Activated naive CD4-positive, alpha-beta T cell treated with anti-CD3 and anti-CD28 coated beads, Interleukin-2, amount 50 U/mL, for 16 hours (primary cell): ENCODE data around the gene SV2C.
"Not testable (repeated sequence)": the region's sequence is repeated elsewhere in the genome, so short reads cannot be mapped to it uniquely, and the experiment has no call there.

Source experiments
- DNase-seq: peaks from one replicate; pipeline ENCODE4 v3.0.0-alpha.2; 2020

The SV2C gene

DNA sequence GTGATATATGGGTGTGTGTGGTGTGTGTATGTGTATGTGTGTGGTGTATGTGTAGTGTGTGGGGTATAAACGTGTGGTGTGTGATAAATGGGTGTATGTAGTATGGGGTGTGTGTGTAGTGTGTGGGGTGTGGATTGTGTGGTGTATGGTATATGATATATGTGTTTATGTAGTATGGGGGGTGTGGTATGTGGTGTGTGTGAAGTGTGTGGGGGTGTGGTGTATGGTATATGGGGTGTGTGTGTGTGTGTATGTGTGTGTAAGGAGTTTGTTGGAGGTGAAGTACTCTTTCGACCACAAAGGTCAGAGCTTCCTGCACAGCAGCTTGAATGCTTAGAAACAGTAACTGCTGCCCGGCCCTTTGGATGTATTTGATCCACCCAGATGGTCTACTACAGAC lies 174.7 kb downstream of the SV2C start:
- no peak for DNase-seq

DNA sequence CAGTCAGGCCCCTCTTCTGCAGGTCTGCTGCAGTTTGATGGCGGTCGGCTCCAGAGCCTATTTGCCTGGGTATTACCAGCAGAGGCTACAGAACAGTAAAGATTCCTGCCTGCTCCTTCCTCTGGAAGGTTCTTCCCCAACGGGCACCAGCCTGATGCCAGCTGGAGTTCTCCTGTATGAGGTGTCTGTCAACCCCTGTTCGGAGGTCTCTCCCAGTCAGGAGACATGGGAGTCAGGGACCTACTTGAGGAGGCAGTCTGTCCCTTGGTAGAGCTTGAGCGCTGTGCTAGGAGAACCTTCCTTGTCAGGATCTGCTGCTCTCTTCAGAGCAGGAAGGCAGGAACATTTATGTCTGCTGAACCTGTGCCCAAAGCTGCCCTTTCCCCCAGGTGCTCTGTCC lies 181.5 kb downstream of the SV2C start:
- DNase-seq, result no peak

DNA sequence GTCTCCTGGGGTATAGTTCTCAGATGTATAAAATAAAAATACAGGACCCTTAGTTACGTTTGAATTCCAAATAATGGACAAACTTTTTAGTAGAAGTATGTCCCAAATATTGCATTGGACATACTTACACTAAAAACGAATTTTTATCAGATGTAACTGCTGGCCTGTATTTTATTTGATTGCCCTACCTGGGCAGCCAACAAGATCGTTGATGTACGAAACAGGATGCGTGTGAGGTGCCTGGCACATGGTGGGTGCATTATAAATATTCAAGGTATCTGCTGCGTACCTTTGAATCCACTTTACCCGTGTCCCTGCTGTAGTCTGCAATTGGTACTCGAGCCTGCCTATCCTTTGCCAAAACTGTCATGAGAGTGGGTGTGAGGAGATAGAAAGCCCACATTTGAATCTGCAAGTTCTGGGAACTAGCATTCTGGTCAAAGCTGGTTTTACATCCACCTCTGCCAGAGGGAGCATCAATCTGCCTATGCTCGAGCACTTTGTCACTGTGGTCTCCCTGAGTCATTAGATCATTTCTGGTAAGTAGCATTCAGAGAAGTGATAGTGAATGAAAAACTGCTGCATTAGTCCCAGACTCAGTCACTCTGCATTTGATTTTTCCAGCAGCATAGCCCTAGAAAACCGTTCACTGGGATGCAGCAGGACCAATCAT lies 186.2 kb downstream of the SV2C start:
- DNase-seq, result no peak

DNA sequence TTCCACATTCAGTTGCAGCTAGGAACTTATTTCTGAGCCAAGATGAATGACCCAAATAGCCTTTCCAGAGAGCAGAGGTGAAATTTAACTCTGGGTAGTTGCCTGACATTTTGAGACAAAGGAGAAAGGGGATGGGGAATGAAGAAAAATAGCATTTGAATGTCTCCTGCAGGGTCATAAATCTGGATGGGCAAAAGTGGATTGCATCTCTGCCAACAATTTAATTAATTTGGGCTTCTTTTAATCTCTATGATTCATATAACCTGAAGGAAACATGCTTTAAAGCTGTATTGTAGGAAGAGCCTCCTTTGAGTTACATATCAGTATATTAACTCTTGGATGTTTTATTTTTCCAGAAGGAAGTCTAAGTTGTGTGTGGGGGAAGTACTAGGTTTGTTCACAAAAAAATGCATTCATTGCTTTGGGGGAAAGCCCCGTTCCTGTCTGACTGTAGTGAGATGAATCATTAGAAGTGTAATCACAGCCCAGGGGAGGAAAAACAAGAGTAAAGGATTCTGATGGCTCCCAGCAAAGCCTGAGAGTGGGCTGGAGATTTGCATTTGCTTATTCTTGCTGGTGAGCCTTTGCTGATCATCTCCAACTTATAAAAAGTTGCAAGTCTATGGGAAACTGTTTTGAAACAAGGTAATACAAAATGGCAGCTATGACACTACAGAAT lies 186.9 kb downstream of the SV2C start:
- DNase-seq, result peak; percentile 19

DNA sequence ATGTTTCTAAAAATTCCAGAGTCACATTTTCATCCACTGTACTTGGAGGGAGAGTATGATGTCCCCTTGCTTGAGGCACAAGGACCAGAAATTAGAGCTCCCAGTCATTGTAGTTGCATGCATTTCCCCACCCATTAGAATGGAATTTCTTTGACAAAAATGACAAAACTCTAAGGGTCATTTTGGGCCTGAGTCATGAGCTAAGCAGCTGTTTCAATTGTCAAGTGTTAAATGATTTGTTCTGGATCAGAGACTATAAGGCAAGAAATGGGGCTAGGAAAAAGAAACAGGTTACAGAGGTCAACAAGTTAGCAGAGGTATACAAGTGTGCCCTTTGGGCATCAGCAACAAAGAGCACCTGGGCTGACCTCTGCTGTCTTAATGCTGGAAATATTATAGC lies 188.7 kb downstream of the SV2C start:
- DNase-seq, result no peak

DNA sequence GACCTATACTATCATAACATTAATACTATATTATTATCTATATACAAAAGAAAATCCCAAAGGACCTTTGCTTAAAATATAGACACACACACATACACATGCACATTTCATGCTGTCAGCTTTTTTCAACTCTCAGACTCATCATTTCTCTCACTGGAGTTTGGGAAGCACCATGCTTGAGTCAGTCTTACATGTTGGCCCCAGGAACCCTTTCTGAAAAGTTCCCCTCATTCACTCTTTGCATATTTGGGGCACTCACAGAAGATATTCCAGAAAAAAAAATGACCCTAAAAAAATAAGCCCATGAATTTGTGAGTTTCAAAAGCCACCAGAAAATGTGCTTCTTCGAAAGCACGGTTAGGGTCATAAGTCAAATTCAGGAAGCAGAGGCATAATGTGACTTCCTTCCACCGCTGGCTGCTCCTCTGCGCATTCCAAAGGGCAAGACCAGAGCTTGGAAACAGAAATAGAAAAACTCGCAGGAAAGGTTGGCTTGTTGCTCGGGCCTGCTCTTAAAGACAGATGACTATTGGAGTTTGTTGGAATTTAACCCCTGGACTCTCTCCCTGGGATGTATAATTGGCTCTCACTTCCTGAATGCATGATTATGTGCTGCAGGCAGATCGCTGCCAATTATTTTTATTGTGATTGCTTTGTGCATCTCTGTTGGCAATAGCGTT lies 190.2 kb downstream of the SV2C start:
- DNase-seq, result no peak

DNA sequence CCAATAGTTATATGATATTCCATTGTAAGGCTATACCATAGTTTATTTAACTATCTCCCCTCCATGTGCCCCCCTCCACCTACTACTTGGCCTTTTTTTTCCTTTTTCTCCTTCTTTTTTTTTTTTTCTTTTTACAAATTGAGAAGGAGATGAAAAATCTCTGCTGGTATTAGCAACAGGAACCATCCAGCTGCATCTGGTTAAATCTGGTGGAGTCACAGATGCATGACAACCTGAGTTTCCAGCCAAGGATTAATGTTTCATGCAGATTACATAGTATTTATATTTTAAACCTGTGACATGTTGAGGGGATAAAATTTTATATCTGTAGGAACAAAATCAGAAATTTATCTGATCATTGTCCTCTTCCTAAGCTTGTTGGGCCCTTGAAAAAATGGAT lies 191.4 kb downstream of the SV2C start:
- DNase-seq, result no peak

DNA sequence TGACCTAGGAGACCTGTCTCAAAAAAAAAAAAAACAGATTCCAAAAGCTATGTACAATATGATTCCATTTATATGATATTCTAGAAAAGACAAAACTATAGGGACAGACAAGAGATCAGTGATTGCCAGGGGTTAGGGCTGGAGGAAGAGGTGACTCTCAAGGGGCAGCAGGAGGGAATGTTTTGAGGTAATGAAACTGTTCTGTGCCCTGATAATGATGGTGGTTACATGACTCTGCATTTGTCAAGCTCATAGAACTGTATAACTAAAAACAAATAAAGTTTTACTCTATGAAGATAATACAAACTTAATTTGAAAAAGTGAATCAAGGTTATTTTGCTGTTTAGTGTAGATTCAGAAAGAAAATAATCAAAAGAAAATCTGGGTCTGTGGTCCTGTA lies 194.6 kb downstream of the SV2C start:
- DNase-seq, result no peak

DNA sequence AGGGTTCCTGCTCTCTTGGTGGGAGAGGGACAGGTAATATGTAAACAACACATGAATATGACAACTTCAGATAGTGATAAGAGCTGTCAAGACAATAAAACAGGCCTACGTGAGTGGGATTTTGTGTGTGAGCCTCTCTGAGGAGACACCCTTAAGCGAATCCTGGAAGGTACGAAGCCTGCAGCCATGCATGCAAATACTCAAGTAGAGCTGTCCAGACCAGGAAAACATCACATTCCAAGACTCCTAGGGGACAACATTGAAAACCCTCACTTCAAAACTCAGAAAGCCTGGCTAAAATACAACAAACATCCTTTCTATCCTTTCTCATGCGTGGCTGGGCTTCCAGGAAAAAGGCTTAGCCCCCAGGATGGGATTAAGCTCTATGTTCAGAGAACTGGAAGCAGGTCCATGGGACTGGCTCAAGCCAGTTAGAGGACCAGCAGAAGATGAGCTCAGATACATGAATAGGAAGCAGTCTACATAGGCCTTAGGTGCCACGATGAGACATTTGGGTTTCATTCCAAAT lies 195.1 kb downstream of the SV2C start:
- no peak for DNase-seq

DNA sequence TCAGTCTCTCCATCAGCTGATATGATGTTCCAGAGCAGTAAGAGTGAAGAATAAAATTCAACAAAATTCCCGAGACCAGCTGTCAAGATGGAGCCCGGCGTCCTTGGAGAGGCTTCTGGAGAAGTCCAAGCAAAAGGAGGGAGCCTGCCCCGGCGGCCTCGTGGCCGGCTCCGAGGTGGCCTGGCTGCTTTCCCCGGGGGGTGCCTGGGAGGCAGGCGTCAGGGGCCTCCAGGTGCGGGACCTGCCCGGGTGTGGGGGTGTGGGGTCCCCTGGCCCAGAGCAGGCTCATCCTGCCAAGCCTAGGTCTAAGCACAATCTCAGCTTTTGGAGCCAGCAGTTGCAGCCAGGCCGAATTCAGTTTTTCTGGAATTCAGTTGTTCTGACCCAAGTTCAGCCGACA lies 197.3 kb downstream of the SV2C start:
- DNase-seq, result no peak

DNA sequence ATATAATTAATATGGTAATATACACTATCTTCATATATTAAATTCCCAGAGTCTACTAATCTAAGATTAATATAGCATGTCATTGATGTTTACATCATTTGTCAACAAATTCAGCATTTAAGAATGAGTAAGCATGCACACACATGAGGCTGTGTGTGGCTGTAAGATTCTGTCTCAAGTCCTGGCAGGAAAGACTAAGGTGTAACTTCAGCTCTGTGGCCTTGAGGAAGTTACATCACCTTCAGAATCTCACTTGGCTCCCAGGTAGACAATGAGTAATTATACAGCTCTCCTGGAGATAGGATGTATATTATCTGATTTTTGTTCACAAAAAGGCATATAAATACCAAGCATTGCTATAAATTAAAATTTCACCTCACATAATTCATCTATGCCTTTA lies 200.5 kb downstream of the SV2C start:
- DNase-seq, result no peak

DNA sequence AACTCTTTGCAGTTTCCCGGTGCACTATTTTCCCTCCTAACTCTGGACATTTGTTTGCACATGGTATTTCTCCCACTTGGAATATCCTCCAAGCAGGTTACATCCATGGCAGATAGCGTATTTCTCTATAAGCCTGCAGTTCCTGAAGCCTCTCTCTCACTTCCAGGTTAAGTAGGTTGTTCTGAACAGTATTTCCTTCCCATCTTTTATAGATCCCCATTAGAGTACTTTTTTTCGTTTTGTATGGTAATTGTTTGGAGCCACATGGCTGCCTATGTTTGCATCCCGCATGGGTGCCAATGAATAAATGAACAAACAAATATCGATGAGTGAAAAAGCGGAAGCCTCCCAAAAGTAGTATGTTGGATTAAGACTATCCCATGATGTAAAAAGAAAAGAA lies 206.5 kb downstream of the SV2C start:
- DNase-seq, result no peak

DNA sequence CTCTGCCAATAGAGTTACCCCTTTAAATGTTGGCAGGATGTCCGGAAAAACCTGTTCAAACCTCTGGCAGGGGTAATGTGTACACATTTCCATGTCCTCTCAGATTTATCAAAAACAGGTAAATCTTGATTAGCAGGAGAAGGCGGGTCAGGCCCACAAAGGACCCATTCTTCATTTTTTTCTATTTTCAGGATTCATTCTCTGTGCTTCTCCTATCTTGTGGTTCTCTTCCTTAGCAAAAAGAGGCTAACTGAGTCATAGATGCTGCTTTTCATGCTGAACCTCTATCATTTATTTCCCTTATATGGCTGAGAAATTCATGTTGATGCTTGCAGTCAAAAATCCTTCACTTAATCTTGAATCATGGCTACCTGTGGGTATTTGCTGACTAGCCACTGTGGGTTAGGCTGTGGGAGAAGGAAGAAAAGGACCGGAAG lies 207.2 kb downstream of the SV2C start:
- no peak for DNase-seq

DNA sequence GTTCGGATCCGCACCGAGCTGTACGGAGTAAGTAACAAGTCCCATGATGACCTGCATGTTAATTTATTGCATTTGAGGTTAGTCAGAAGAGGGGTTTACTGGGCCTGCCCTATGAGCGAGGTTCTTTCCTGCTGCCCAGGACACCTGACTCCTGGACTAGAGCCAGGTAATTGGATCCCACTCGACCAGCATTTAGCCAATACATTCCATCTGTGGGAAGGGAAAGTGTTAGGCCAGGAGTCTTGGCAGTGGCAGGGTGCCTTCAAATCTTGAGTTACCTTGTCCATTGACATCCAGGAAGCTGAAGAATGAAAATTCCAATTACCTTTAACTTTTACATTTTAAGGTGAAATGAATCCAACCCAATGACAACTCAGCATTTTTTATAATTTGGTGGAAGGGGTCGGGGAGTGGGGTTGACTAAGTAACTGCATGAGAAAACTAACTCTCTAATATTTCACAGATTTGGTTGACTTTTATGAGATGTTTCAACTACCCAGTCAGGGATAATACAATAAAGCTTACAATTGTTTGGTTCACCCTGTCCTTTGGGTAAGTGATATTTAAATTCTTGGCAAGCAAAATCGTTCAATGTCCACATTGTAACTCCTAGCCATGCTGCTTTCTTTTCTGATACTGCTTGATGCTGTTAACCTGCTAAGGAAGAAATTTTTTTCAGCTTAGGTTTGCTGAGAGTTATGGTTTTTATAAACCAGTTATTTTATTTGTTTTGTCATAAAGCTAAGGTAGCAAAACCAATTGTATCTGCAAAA lies 208.3 kb downstream of the SV2C start:
- no peak for DNase-seq

DNA sequence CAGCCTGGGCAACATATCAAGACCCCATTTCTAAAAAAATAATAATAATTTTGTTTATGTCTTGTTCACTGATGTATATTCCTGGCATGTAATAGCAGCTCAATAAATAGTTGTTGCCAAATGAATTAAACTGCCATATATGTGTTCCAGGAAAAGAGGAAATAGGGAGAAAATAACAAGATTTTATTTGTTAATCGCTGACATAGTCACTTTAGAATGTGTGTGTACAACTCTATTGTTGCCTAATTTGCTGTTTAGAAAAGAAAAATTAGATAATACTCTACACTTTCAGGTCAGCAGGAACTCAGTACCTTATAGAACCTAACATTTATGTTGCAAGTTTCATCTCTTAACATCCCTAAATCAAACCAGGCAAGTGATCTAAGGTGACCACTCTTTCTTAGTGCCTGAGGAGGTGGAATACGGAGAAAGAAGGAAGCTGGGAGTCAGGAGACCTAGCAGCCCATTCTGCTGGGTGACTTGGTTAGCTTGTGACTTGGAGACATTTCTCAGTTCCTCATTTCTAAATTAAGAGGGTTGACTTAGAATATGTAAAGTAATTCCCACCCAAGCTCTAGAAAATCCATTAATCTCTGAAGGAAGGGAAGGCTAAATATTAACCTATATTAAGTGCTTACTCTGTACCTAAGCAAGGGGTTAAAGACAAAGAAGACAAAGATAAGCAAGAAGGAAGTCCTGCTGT lies 209.6 kb downstream of the SV2C start:
- no peak for DNase-seq

DNA sequence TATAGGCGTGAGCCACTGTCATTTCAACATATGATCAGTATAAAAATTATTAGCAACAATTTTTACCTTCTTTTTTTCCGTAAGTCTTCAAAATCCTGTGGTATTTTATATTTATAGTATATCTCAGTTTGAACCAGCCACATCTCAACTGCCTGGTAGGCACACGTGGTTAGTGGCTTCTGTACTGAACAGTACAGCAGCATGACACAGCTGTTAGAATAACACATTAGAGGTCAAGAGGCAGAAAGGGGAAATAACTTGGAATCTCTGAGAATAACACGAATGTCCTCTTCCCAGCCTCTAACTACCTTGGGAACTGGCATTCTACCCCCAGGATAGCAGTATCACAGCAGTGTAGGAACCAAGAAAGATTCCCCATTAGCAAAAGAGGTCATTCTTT lies 211.4 kb downstream of the SV2C start:
- no peak for DNase-seq

DNA sequence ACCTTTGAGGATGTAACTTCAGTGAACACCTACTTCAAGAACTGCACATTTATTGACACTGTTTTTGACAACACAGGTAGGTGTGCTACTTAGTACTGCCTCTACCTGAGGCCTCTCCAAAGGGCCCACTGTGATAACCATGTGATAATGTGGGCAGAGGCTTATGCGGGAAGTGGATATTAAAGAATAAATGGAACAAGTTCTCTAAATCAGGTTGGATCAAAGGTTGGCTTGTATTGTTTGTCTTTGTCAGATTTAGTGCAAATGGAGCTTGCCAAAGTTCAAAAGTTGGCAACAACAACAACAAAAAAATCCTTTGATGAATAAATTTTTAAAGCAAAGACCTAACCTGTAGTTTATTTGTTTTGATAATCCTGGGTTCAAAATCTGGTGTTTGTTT lies 215.7 kb downstream of the SV2C start:
- no peak for DNase-seq

DNA sequence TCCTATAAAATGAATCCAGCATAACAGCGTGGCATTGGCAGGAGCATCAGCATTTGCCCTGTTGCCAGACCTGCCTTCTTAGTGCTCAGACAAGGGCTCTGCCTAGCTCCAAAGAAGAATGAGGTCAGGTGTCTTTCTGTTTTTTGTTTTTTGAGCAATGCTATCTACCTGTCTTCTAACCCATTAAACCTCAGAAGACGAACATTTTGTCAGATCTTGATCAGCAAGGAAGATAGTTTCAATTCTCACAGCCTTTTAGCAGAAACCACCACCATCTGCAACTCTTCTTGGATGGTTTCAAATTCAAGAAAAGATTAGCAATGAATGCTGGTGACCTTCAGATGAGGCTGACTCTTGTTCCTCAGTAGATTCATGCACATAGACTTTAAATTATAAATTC lies 216.4 kb downstream of the SV2C start:
- DNase-seq, result no peak

DNA sequence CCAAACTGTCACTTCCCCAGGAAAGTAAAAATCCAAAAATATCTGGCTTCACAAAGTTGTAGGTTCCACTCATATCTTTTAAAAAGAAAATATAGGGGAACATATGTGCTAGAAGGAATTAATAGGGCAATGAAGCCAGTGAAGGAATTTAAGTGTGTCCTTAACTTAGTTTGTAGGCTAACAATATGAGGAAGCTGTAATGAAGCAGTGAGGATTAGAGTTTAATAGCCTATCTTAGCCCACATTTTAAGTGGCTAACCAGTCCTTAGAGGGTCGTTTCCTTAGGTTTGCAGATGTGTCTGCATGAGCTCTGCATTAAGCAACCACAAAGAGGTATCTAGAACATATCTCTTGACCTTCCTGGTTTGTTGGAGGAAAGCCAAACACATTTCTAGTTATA lies 218.7 kb downstream of the SV2C start:
- not testable (repeated sequence) for DNase-seq

DNA sequence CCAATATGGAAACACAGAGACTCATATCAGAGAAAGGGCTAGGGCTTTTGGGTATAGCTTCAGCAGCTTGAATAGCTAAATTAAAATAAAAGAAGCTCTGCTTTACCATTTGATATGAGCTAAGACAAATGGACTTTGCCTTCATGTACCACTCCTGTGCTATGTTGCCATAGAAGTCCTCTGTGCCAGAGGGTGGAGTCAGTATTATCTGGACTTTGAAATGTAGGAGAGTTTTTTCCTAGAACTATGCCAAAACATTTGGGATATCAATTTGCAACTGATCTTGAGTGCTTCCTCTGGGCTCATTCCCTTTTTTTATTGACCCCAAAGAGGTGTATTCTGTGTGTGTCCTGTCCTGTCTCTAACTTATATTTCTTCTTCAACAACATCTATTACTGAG lies 219.5 kb downstream of the SV2C start:
- not testable (repeated sequence) for DNase-seq

DNA sequence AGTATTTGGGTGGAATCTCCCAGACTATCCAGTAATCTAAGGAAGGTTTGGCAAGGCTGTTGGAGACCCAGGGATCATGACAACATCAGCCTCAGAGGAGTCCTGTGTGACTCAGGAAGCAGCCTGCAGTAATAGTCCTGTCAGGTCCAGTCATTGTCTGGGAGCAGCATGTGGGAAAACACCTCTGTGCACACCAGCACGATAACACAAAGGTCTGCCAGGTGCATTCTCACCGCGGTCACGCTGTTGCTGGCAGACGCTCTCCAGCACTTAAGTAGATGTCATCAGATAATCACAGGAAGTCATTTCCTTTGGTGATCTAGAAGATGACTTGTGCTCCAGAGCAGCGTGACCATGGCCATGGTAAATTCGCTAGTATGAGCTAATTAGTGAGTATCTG lies 220.7 kb downstream of the SV2C start:
- DNase-seq, result no peak

DNA sequence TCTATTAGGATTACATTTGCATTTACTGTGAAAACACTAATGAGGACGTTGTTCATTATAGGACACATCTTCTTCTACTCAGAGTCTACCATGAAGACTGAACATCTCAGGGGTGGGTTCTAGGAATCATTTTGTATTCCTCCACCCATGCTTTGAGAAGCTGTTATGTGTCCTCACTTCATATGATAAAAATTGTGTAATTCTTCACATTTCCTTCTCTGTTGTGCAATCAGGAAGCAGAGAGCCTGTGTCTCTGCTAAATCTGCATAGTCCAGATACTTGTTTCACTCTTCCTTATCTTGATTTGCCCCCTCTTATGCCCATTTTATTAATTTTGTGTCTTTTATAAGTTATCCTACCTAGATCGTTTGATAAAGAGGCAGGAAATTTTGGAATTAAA lies 222.1 kb downstream of the SV2C start:
- DNase-seq, result no peak

DNA sequence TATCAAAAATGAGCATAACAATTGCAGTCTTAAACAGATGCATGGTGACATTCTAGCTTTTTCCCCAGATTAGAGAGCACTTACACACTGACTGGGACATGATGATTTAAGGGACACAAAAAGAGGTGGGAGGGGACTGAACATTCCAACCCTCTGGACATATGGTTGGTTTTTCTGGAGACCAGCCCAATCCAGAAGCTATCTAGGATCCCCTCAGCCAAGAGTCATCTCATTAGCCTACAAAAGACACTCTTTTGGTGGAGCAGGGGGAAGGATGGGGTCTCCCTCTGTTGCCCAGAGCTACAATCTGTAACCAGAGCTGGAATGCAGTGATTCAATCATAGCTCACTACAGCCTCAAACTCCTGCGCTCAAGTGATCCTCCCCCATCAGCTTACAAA lies 222.6 kb downstream of the SV2C start:
- DNase-seq, result no peak
